ENCODE measurements around the gene CD47. TPM values are rescaled to one million over a fixed set of nuclear protein-coding genes. Genes with fewer than 3 reads are reported as not detected.

The CD47 gene
- total RNA-seq, 1 experiment from 2014 or later: 63.6 TPM

DNA sequence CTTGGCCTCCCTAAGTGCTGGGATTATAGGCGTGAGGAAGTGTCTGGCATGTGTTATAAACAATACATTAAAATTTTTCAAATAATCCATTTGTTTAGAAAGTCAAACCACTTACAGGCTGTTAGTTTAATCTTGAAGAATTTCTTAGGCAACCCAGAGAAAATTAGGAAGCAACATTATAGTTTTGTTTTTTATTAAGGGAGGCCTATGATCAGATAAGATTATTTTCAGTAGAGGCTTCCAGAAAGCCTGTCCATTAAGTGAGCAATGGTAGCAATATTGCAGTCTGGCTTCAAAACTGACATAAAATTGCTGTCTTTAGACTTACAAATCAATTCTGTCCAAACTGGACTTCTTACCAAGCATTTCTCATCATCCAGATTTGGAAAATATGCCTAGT, 49.6 kb downstream of the CD47 start:
- intact Hi-C loops (cut with micrococcal nuclease): no loop called here
- TF ChIP-seq, protein P1, sequence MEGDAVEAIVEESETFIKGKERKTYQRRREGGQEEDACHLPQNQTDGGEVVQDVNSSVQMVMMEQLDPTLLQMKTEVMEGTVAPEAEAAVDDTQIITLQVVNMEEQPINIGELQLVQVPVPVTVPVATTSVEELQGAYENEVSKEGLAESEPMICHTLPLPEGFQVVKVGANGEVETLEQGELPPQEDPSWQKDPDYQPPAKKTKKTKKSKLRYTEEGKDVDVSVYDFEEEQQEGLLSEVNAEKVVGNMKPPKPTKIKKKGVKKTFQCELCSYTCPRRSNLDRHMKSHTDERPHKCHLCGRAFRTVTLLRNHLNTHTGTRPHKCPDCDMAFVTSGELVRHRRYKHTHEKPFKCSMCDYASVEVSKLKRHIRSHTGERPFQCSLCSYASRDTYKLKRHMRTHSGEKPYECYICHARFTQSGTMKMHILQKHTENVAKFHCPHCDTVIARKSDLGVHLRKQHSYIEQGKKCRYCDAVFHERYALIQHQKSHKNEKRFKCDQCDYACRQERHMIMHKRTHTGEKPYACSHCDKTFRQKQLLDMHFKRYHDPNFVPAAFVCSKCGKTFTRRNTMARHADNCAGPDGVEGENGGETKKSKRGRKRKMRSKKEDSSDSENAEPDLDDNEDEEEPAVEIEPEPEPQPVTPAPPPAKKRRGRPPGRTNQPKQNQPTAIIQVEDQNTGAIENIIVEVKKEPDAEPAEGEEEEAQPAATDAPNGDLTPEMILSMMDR (conservative IDR thresholded peaks at IDR 0.05; ENCODE audit: low read depth, low read length): no peak
- TF ChIP-seq EZH2phosphoT487 (IDR thresholded peaks at IDR 0.05; ENCODE audit: borderline replicate concordance, low read length) (no peak), EZH2 (IDR thresholded peaks at IDR 0.05; ENCODE audit: low read length, unreplicated experiment) (no peak)
- Histone ChIP-seq H3K4me2 (ENCODE audit: low read length) (no peak overlapping the region), H2AFZ (ENCODE audit: low read length) (no peak overlapping the region), H3K9ac (ENCODE audit: low read length) (no peak overlapping the region), H4K20me1 (ENCODE audit: low read length) (no peaks in the 10 kb centered on the region), H3K4me3 (ENCODE audit: low read length) (no peak overlapping the region), H3K79me2 (ENCODE audit: low read length) (no peaks in the 10 kb centered on the region), H3K9me3 (ENCODE audit: low read length) (no peaks in the 10 kb centered on the region), H3K27ac (ENCODE audit: low read length) (no peak overlapping the region), H3K36me3 (ENCODE audit: low read depth, low read length) (no peaks in the 10 kb centered on the region), H3K27me3 (ENCODE audit: low read length) (no peaks in the 10 kb centered on the region), H3F3A (ENCODE audit: low read length, unreplicated experiment) (no peaks in the 10 kb centered on the region), H3K9me2 (replicated peaks; ENCODE audit: low read length) (no peaks in the 10 kb centered on the region), H3K4me1 (ENCODE audit: insufficient read depth, low read length) (0 out of 2 replicates have a peak, but pooled peaks cover 6% of the 10 kb centered on the region)
- no peak for ATAC-seq
- BruUV-seq (replicated peaks): no TSS peak
- ChIA-PET POLR2A (ENCODE audit: unreplicated experiment) (no interaction called here), CTCF (interaction anchor here (0.6 kb wide), 1 partner anchor 56 kb away, joined by 3 read pairs; no protein-coding TSS in a partner anchor)
- DNase-seq: no peak

DNA sequence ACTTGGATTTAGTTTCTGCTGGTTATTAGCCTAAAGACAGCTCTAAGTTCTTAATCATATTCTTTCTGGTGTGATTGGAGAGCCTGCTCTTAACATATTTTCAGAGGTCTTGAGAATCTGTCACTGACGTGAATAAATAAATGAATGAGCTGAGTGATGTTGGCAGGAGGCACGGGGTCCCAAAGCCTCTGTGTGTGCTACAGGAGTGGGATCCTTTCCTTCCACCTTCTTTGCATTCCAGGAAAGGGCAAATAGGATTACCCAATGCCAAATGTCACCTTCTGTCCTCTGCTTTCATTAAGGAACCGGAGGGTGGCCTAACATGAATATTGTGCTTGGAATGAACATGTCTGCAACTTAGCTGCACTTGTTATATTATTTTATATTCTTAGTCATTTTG, 53.1 kb downstream of the CD47 start:
- H3K9ac ChIP-seq (ENCODE audit: low read length): no peak overlapping the region
- H3K4me2 ChIP-seq (ENCODE audit: low read length): no peak overlapping the region
- no peaks in the 10 kb centered on the region for H3K36me3 ChIP-seq (ENCODE audit: low read depth, low read length)
- no peak overlapping the region for H3K27ac ChIP-seq (ENCODE audit: low read length)
- intact Hi-C loops (cut with micrococcal nuclease): no loop called here
- H3K79me2 ChIP-seq (ENCODE audit: low read length): no peaks in the 10 kb centered on the region
- ATAC-seq (no peak), DNase-seq (no peak)
- H3K4me1 ChIP-seq (ENCODE audit: insufficient read depth, low read length): 0 out of 2 replicates have a peak, but pooled peaks cover 6% of the 10 kb centered on the region
- H4K20me1 ChIP-seq (ENCODE audit: low read length): no peaks in the 10 kb centered on the region
- TF ChIP-seq, protein P1 (conservative IDR thresholded peaks at IDR 0.05; ENCODE audit: low read depth, low read length): no peak
- TF ChIP-seq EZH2phosphoT487 (IDR thresholded peaks at IDR 0.05; ENCODE audit: borderline replicate concordance, low read length) (no peak), EZH2 (IDR thresholded peaks at IDR 0.05; ENCODE audit: low read length, unreplicated experiment) (no peak)
- no peaks in the 10 kb centered on the region for H3K9me2 ChIP-seq (replicated peaks; ENCODE audit: low read length)
- H3K9me3 ChIP-seq (ENCODE audit: low read length): no peaks in the 10 kb centered on the region
- H2AFZ ChIP-seq (ENCODE audit: low read length): no peak overlapping the region
- H3F3A ChIP-seq (ENCODE audit: low read length, unreplicated experiment): no peaks in the 10 kb centered on the region
- BruUV-seq (replicated peaks): no TSS peak
- ChIA-PET CTCF (interaction anchor here (0.5 kb wide), 1 partner anchor 473 kb away, joined by 3 read pairs; no protein-coding TSS in a partner anchor), POLR2A (ENCODE audit: unreplicated experiment) (no interaction called here)
- no peaks in the 10 kb centered on the region for H3K27me3 ChIP-seq (ENCODE audit: low read length)
- no peak overlapping the region for H3K4me3 ChIP-seq (ENCODE audit: low read length)

DNA sequence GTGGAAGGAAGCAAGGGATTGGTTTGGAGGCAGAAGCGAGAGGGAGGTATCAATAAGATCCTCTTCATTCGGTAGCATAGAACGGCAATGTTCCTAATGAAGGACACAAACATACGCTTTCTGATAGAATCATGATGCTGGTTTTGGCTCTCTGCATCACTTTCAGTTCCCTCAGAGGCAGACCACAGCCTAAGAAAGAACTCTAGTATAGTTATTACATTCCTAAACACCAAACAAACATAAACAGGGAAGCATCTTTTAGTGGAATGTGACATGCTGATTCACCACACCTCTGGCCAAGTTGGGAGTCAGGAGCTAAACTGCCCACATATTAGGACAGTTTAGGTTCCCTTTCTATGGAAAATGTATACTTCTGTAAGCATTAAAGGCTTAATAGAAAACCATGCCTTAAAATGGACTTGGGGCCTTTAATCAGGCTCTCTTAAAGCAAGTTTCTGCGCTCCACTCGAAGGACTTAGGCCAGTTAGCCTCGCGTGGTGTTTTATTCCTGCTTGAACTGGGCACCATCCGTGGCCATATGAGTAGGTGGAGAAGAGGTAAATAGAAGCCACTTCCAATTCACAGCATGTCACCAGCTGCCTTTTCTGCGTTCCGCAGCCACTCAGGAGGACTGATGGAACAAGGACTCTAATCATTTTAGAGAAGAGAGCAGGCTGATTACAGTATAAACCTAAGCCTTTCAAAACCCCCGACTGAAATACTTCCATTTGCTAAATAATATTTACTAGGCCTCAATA, 53.7 kb downstream of the CD47 start:
- Histone ChIP-seq H3K4me2 (ENCODE audit: low read length) (no peak overlapping the region), H2AFZ (ENCODE audit: low read length) (no peak overlapping the region), H3K4me1 (ENCODE audit: insufficient read depth, low read length) (0 out of 2 replicates have a peak, but pooled peaks cover 6% of the 10 kb centered on the region), H3F3A (ENCODE audit: low read length, unreplicated experiment) (no peaks in the 10 kb centered on the region), H3K9ac (ENCODE audit: low read length) (no peak overlapping the region), H3K9me3 (ENCODE audit: low read length) (no peaks in the 10 kb centered on the region), H3K27ac (ENCODE audit: low read length) (no peak overlapping the region), H3K36me3 (ENCODE audit: low read depth, low read length) (no peaks in the 10 kb centered on the region), H3K79me2 (ENCODE audit: low read length) (no peaks in the 10 kb centered on the region), H4K20me1 (ENCODE audit: low read length) (no peaks in the 10 kb centered on the region), H3K27me3 (ENCODE audit: low read length) (no peaks in the 10 kb centered on the region), H3K4me3 (ENCODE audit: low read length) (no peak overlapping the region), H3K9me2 (replicated peaks; ENCODE audit: low read length) (no peaks in the 10 kb centered on the region)
- ATAC-seq: peak; percentile 68
- peak; percentile 45 for DNase-seq
- intact Hi-C loops (cut with micrococcal nuclease): no loop called here
- TF ChIP-seq, protein P1 (conservative IDR thresholded peaks at IDR 0.05; ENCODE audit: low read depth, low read length): no peak
- no peak for TF ChIP-seq EZH2 (IDR thresholded peaks at IDR 0.05; ENCODE audit: low read length, unreplicated experiment)
- CTCF ChIA-PET: interaction anchor here (0.5 kb wide), 1 partner anchor 472 kb away, joined by 3 read pairs; no protein-coding TSS in a partner anchor
- POLR2A ChIA-PET (ENCODE audit: unreplicated experiment): no interaction called here
- no TSS peak for BruUV-seq (replicated peaks)

All from PC-3 (cell line).